K562 (cell line): ENCODE results near the gene RAB13. TPM values are rescaled to one million over a fixed set of nuclear protein-coding genes. Genes with fewer than 3 reads are reported as not detected.
A peak's percentile ranks its signal among the peaks of the same experiment; 100 is the strongest.

Experiments used
- ELF4 ChIP-seq: fragments of 450-650 bp; formaldehyde crosslinking; IDR thresholded peaks from 2 replicates; pipeline ENCODE4 v1.4.0; 2022; ENCODE audit warnings: missing genetic modification characterization
- FOXM1 ChIP-seq, 2 experiments: fragments of 450-650 bp in 1 of 2; sonication (generic) in 1 of 2; formaldehyde crosslinking in 1 of 2; IDR thresholded peaks; 2 replicates each; pipeline versions ENCODE4 v1.6.1 to v1.9.0; 2017 to 2022; ENCODE audit warnings: low read depth in 2 of 2, mild to moderate bottlenecking in 2 of 2, missing genetic modification reagents in 1 of 2, moderate library complexity in 1 of 2
- GABPB1 ChIP-seq: sonication (generic); formaldehyde crosslinking; IDR thresholded peaks from 2 replicates; pipeline ENCODE4 v1.8.0; 2022; ENCODE audit warnings: mild to moderate bottlenecking, missing genetic modification reagents
- GTF2A2 ChIP-seq: IDR thresholded peaks from 2 replicates; pipeline ENCODE4 v1.6.1; 2016; ENCODE audit warnings: mild to moderate bottlenecking, missing genetic modification characterization, missing compliant biosample characterization
- HIVEP1 ChIP-seq: fragments of 250-450 bp; sonication (Bioruptor Pico); IDR thresholded peaks from 2 replicates; pipeline ENCODE4 v1.4.0; 2020; ENCODE audit warnings: mild to moderate bottlenecking
- KAT8 ChIP-seq: fragments of 450-650 bp; IDR thresholded peaks from 2 replicates; pipeline ENCODE4 v1.6.1; 2016; ENCODE audit warnings: low read depth, mild to moderate bottlenecking
- PML ChIP-seq: IDR thresholded peaks from 2 replicates; pipeline ENCODE4 v1.6.1; 2012; ENCODE audit warnings: low read length, inconsistent platforms
- PPARD ChIP-seq: fragments of 250-450 bp; sonication (Bioruptor Pico); IDR thresholded peaks from 2 replicates; pipeline ENCODE4 v1.8.0; 2022; ENCODE audit warnings: inconsistent platforms, mild to moderate bottlenecking, moderate library complexity
- RBM39 ChIP-seq: fragments of 200-400 bp; formaldehyde crosslinking; optimal IDR thresholded peaks from 2 replicates; pipeline ENCODE3; 2018; ENCODE audit warnings: low read depth, low read length
- SRSF1 ChIP-seq: fragments of 200-400 bp; formaldehyde crosslinking; IDR thresholded peaks from 2 replicates; pipeline ENCODE4 v1.6.1; 2017; ENCODE audit warnings: mild to moderate bottlenecking, low read depth, low read length, moderate library complexity
- TAF9B ChIP-seq: fragments of 450-650 bp; IDR thresholded peaks from 2 replicates; pipeline ENCODE4 v1.6.1; 2018; ENCODE audit warnings: mild to moderate bottlenecking; ENCODE audit not compliant: partially characterized antibody
- TGIF2 ChIP-seq: sonication (generic); formaldehyde crosslinking; IDR thresholded peaks from 2 replicates; pipeline ENCODE4 v1.8.1; 2022; ENCODE audit warnings: mild to moderate bottlenecking, missing genetic modification reagents, moderate library complexity
- TSC22D4 ChIP-seq: fragments of 450-650 bp; IDR thresholded peaks from 2 replicates; pipeline ENCODE4 v1.6.1; 2016; ENCODE audit warnings: missing genetic modification characterization, missing biosample characterization, control low read depth
- XRCC5 ChIP-seq: fragments of 200-400 bp; formaldehyde crosslinking; IDR thresholded peaks from 2 replicates; pipeline ENCODE4 v1.6.1; 2017; ENCODE audit warnings: low read depth, mild to moderate bottlenecking, low read length
- YY1 ChIP-seq, 3 experiments: IDR thresholded peaks; 2 replicates each; pipeline ENCODE4 v1.6.1; 2011; ENCODE audit warnings: low read length in 2 of 3, mild to moderate bottlenecking in 2 of 3, moderate library complexity in 2 of 3, borderline replicate concordance in 1 of 3, control low read depth in 1 of 3, low read depth in 1 of 3; ENCODE audit not compliant: insufficient read depth in 3 of 3, insufficient replicate concordance in 2 of 3, control insufficient read depth in 1 of 3, insufficient read length in 1 of 3; ENCODE audit errors: extremely low read depth in 1 of 3
- polyA plus RNA-seq, 8 experiments: library from polyadenylated mRNA; depleted of rRNA in 4 of 8; stranded (reverse) in 5 of 8; unstranded in 3 of 8; fragments of >200 nt; fragmentation: Nextera tagmentation in 2 of 8; fragmentation: Illumina TruSeq in 1 of 8; extraction: Ambion mirVana in 2 of 8; extraction: Trizol in 1 of 8; gene quantifications; 2 replicates each; pipeline versions ENCODE4 v1.2.1 to v1.2.3, GENCODE V29; 2011 to 2014; ENCODE audit warnings: inconsistent platforms in 1 of 8, missing spikeins in 1 of 8
- total RNA-seq, 7 experiments: library from RNA; depleted of rRNA in 6 of 7; stranded (reverse); fragments of >200 nt in 6 of 7; fragmentation: Illumina TruSeq in 2 of 7; extraction: Trizol in 2 of 7; gene quantifications; 2 replicates each; pipeline versions ENCODE4 v1.2.1 to v1.2.3, GENCODE V29; 2011 to 2021; ENCODE audit warnings: low replicate concordance in 1 of 7
- TF ChIP-seq, protein P1 (sequence below): fragments of 250-450 bp; sonication (Bioruptor Pico); IDR thresholded peaks from 2 replicates; pipeline ENCODE4 v1.5.0; 2021; ENCODE audit warnings: mild to moderate bottlenecking, moderate library complexity
- TF ChIP-seq, protein P2 (sequence below), 2 experiments: fragments of 200-800 bp in 1 of 2; sonication (Bioruptor generic) in 1 of 2; sonication (generic) in 1 of 2; formaldehyde crosslinking in 1 of 2; IDR thresholded peaks in 1 of 2; conservative IDR thresholded peaks in 1 of 2; 2 replicates each; pipeline versions ENCODE4 v1.5.0 to v1.6.1; 2016 to 2020; ENCODE audit warnings: missing compliant biosample characterization in 1 of 2, missing genetic modification characterization in 1 of 2, missing genetic modification reagents in 1 of 2
- TF ChIP-seq, protein P3 (sequence below): fragments of 450-650 bp; IDR thresholded peaks from 2 replicates; pipeline ENCODE4 v1.6.1; 2016; ENCODE audit warnings: borderline replicate concordance

RAB13 gene
- total and polyA plus RNA-seq, 9 of the 15 experiments (the other 6 are each of a cell fraction or from before 2014, with no cell fraction given): 22.3 to 100 (median 39.8) TPM

DNA sequence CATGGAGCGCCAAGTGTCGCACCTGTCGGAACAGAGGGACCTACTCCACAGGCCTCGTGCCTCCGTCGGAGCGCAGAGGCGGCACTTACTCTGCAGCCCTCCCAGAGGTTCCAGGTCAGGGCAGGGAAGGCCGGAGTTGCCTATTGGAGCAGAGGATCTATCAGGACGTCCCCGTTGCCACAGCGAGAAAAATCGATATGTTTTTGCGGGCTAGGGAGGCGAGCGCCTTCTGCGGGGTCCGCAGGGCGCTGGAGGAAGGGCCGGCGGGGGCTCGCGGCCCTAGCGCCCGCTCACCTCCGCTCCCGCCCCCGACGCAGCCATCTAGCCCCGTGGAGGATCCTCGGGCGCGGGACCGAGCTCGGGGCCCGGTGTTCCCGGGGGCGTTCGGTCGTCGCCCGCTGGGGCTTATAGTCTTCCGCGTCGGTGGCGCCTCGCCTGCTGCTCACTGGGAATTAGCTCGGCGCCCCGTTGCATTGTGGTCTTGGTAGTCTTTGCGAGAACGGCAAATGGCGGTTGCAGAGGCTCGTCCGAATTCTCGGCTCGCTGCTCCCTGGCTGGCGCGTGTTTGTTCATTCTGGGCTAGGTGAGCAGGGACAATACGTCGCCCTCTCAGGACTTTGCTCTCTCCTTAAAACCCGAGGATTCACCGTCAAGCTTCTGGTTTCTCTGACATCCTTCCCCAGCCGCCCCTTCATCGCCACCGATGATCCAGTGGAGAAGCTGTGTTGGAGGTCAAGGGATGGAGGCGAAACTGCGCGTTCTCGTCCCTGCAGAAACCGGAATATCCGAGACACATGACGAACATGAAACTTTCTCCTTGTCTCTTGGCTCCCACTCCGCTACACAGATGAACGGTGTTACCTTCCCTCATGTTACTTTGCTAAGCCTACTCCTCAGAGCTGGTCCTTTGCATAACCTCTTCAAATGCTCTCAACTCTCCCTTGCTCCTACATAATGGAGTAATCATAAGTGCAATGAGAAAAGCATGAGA lies 8.6 kb downstream of the RAB13 start, which contains the start of gene JTB (continued):
- TF ChIP-seq, protein P1, sequence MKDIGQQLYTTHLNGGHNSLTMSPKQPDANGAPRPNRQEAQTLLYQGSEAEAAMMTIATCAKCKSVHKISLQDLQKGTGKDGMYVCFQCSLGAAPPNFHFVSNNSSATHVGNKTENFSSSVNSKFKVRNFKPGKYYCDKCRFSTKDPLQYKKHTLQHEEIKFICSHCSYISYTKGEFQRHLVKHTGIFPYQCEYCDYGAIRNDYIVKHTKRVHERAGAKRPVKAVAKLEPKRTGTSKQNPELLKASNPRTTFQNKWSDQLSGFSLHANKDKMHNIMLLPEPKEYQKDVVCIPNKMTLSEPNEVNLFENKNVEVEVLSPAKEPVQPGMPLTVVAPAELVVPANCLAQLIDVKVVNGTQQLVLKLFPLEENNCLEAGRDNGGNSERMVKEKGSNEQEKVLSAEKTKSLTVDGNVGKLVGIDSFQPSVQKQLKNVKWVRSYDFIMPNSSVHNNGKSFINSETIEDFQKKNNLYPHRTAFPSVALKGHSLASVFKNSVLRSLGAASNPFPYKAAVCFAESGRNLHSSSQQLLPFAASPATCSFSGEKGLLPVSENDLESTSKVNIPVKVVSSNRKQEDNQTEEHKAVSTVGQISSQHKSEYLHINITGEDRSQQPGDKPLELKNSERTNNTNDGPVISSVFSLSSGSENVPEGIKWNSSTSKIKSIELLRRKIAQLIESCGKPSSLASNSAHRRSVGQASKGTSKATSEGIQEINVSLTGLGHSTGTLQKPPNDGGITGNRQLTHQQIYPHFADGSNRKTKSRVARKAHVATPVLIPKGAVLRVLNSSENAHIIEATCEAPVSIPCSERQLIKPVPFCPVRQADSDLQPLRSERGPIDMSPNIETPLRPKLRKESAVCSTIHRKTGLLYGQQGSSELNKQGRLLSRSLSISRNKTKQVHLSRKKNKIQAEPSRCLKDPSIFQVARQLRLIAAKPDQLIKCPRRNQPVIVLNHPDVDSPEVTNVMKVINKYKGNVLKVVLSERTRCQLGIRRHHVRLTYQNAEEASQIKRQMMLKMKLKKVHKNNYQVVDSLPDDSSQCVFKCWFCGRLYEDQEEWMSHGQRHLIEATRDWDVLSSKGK: no peak
- peak; percentile 58 for TF ChIP-seq GABPB1 (CRISPR knock-in tag)
- no peak for TF ChIP-seq GTF2A2
- TF ChIP-seq PML: peak; percentile 74; the same call in 1 of the 2 replicates
- TF ChIP-seq ELF4 (CRISPR knock-in tag): 0 out of 2 replicates have a peak, but pooled peaks have one; percentile 17
- no peak for TF ChIP-seq TSC22D4 (tag)
- no peak for TF ChIP-seq XRCC5
- TF ChIP-seq TGIF2 (CRISPR knock-in tag): 0 out of 2 replicates have a peak, but pooled peaks have one; percentile 50
- no peak for TF ChIP-seq RBM39
- no peak for TF ChIP-seq FOXM1 (IDR thresholded peaks at IDR 0.05; ENCODE audit: low read depth)
- TF ChIP-seq FOXM1 (CRISPR knock-in tag; IDR thresholded peaks at IDR 0.05; ENCODE audit: low read depth): 0 out of 2 replicates have a peak, but pooled peaks have one; percentile 2
- TF ChIP-seq SRSF1: no peak
- TF ChIP-seq, protein P2, sequence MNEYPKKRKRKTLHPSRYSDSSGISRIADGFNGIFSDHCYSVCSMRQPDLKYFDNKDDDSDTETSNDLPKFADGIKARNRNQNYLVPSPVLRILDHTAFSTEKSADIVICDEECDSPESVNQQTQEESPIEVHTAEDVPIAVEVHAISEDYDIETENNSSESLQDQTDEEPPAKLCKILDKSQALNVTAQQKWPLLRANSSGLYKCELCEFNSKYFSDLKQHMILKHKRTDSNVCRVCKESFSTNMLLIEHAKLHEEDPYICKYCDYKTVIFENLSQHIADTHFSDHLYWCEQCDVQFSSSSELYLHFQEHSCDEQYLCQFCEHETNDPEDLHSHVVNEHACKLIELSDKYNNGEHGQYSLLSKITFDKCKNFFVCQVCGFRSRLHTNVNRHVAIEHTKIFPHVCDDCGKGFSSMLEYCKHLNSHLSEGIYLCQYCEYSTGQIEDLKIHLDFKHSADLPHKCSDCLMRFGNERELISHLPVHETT (CRISPR knock-in tag; conservative IDR thresholded peaks at IDR 0.05 in 1 of 2, IDR thresholded peaks at IDR 0.05 in 1 of 2): peak in 1 of 2 experiments; percentile 90; a peak in 2 of 4 replicates
- peak; percentile 71 to 97 (median 94) for TF ChIP-seq YY1 (IDR thresholded peaks at IDR 0.05; ENCODE audit: borderline replicate concordance in 1 of 3, control insufficient read depth in 1 of 3, extremely low read depth in 1 of 3, insufficient read depth in 3 of 3, insufficient read length in 1 of 3, insufficient replicate concordance in 2 of 3, low read depth in 1 of 3, low read length in 2 of 3)
- TF ChIP-seq TAF9B: peak; percentile 72
- TF ChIP-seq, protein P3, sequence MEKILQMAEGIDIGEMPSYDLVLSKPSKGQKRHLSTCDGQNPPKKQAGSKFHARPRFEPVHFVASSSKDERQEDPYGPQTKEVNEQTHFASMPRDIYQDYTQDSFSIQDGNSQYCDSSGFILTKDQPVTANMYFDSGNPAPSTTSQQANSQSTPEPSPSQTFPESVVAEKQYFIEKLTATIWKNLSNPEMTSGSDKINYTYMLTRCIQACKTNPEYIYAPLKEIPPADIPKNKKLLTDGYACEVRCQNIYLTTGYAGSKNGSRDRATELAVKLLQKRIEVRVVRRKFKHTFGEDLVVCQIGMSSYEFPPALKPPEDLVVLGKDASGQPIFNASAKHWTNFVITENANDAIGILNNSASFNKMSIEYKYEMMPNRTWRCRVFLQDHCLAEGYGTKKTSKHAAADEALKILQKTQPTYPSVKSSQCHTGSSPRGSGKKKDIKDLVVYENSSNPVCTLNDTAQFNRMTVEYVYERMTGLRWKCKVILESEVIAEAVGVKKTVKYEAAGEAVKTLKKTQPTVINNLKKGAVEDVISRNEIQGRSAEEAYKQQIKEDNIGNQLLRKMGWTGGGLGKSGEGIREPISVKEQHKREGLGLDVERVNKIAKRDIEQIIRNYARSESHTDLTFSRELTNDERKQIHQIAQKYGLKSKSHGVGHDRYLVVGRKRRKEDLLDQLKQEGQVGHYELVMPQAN: peak; percentile 71; the same call in 1 of the 2 replicates
- TF ChIP-seq HIVEP1 (CRISPR knock-in tag): 0 out of 2 replicates have a peak, but pooled peaks have one; percentile 2
- TF ChIP-seq KAT8: no peak
- TF ChIP-seq PPARD (CRISPR knock-in tag): no peak
